HG02870 (cell line): ENCODE results near the gene TMEM182.
A peak's percentile ranks its signal among the peaks of the same experiment; 100 is the strongest.

ENCODE experiments used
- ATAC-seq: cut with Tn5 transposase; IDR thresholded peaks from one replicate; pipeline ENCODE4 v1.9.1; 2021; ENCODE audit warnings: mild to moderate bottlenecking, moderate library complexity; ENCODE audit not compliant: unreplicated experiment

The TMEM182 gene, protein sequence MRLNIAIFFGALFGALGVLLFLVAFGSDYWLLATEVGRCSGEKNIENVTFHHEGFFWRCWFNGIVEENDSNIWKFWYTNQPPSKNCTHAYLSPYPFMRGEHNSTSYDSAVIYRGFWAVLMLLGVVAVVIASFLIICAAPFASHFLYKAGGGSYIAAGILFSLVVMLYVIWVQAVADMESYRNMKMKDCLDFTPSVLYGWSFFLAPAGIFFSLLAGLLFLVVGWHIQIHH

DNA sequence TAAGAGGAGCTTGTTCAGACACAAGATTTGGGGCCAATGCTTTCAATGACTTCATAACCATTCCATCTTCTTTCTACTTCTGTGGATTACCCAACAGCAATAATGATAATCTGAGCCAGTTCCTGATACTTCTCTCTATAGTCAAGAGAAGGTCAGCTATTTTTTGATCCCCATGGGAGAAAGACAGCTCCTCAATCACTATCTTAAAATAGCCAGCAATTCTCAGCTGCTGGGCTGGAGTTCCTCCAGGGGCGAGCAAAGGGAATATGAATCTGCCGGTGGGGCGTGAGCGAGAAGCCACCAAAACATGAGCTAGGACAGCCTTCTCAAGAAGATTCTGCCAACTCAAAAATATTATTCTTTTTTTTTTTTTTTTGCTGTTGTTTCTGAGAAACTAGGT lies at the start of gene TMEM182:
TSS of gene TMEM182 (plus strand) at position 269 of the 400 bp plus-strand sequence. CDS start 187 bp downstream, outside the sequence.
- ATAC-seq: no peak

- no peak for ATAC-seq
These were observed 44.4 kb upstream of the TMEM182 start for GRCh38 chr2:102717308-102718018.

DNA sequence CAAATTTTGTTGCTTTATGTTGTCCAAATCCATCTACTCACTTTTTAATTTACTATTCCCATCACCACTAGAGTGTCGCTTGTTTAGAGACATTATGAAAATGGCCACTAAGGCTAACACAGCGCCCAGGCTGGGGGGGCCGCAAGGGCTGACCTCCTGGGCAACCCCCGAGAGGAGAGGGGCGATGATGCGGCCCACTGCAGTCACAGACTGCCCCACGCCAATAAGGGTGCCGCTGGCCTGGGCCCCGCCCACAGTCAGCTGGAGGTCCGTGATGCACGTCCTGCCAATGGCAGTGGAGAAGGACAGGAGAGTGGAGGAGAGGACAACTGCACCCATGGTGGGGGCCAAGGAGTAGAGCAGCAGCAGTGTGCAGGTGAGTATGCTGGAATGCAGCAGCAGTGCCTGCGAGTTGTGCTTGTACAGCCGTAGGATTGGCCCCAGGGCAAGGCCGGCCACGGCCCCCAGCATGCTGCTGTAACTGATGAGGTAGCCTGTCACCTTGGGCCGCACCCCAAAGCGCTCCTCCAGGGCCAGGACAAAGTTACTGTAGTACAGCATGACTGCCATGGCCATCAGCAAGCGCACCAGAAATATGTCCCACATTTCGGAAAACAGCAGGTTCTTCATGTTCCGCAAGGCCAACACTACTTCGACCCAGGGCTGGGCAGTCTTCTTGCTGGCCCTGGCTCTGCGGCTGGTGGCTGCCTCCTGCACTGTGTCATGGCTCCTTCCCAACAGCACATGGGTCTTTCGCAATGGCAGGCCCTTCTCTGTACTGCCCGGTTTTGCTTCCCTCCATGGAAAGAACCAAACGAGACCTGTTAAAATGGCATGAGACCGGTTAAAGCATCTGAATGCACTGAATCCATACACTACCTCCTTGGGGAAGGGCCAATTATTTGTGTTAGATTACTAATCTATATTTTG lies 43.2 kb upstream of the TMEM182 start:
- ATAC-seq: no peak

DNA sequence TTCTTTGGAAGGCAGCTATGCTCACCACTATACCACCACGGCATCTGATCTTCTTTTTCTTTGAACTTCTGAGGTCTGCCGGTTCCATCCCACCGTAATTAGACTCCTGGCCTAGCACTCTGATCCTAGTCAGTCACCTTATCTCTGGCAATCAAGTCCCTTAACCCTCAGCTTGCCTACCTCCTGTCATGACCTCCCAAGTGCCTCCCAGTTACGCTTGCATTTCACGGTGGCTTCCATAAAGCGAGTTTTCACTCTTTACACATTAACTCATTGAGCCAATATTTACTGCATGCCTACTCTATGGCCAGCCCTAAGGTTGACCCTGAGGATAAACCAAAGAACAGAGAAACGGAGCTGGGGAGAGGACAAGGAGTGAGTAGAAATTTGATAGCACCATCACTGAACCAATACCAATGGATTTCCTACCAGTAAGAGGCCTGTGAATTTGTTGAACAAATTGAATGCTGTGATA lies 37.8 kb upstream of the TMEM182 start:
- no peak for ATAC-seq

GRCh38 chr2:102724553-102724952 lies 37.3 kb upstream of the TMEM182 start:
- ATAC-seq: no peak

GRCh38 chr2:102726128-102727087 lies 35.4 kb upstream of the TMEM182 start:
- no peak for ATAC-seq

- no peak for ATAC-seq
These were observed 26.3 kb upstream of the TMEM182 start for GRCh38 chr2:102735416-102736109.

DNA sequence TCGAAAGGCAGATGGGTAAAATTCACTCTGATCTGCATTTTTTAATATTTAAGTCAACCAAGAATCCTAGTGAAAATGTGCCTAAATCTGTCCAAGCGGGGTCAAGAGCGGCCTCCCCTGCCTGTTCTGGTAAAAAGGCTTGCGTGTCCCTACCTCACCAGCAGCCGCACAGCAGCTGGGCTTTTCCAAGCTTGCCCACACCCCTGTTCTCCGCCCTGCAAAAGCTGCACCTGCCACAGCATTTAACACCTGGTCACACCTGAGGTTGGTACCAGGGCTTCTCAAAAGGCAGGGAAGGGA lies 25.8 kb upstream of the TMEM182 start:
- ATAC-seq: peak; percentile 13

DNA sequence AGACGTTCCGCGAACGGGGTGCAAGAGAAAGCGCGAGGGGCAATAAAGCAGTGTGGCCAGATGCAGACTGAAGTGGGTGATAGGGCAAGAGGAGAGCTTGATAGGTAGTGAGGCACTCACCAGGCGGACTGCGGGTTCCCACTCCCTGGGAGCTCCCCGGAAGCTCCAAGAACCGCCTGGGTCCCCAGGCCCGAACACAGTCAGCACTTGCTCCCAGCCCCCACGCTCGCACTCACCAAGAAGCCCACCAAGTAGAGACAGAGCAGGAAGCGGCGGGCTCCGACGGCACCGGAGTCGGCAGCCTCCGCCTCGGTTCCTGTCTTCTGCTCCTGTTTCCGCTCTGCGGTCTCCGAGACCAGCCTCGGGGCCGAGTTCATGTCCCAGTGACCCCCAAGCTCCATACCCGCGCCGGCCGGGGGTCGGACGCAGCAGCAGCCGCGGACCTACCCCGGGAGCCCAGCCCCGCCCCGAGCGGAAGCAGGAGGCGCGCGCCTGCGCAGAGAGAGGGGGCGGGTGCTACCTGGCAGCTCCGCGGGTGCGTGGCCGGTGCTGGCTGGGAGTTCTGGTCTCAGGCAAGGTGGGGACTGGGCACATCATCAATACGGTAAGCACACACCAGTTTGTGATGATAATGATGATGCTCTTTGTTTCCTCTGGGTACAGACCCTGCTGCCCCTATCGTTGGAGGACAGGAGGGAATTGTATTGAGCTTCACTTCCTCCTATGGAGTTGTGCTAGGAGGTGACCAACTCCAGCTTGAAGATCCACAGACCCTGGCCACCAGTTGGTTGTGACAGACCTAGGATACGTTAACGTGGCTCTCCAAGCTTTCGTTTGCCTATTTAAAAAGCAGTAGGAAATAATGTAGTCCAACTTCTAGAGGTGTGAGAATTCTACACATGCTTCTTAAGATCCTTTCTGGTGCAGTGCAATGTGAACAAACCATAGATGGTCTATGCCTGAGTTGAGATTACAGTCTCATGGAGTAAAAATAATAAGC lies 25.1 kb upstream of the TMEM182 start:
- peak; percentile 81 for ATAC-seq

DNA sequence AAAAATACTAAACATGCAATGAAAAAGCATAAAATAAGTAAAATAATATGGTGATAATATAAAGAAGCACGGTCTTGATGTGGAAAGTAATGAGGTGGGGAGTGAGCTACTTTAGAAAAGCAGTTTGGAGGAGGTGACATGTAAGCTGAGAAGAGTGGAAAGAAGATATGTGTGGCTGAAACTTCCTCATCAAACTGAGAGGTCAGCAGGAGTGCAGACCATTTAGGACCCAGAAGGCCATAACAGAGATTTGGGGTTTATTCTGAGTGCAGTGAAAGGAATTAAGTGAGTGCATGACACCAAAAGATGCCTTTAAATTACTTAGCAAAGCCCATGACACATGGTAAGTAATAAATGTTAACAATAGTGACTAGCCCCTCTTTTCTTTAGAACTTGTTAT lies 24.4 kb upstream of the TMEM182 start:
- ATAC-seq: peak; percentile 67

DNA sequence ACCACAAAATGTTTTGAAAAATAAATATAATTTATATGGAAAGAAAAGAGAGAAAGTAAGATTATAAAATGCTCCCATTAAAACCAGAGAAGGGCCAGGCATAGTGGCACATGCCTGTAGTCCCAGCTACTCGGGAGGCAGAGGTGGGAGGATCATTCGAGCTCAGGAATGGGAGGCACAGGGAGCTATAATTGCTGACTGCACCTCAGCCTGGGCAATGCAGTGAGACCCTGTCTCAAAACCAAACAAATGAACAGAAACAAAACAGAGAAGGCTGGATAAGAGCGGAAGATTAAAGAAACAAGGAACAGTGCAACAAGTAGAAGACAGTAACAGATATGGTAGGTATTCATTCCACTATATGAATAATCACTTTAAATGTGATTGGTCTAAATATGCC lies 18.6 kb upstream of the TMEM182 start:
- ATAC-seq: no peak

- ATAC-seq: no peak
These were observed 13.7 kb upstream of the TMEM182 start for GRCh38 chr2:102748107-102748506.

DNA sequence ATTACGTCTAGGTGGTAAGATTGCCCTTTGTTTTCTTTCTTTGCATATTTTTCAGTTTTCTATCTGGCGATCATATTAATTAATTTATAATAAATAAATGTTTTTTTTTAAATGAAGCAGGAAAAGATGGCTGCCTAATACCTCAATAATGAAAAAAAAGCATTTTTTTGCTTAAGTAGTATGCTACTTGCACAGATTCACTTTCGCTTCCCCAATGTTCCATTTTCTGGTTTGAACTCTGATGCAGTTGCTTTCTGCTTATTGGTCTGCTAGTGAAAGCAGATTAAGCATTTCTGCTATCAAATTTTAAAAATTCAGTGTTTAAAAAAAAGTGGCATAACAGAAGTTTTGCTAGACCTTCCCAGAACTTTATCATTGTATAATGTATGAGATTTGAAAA lies 11.9 kb upstream of the TMEM182 start:
- peak; percentile 84 for ATAC-seq

GRCh38 chr2:102753563-102754159 lies 8.2 kb upstream of the TMEM182 start:
- ATAC-seq: no peak

GRCh38 chr2:102754456-102755145 lies 7.2 kb upstream of the TMEM182 start:
- no peak for ATAC-seq

DNA sequence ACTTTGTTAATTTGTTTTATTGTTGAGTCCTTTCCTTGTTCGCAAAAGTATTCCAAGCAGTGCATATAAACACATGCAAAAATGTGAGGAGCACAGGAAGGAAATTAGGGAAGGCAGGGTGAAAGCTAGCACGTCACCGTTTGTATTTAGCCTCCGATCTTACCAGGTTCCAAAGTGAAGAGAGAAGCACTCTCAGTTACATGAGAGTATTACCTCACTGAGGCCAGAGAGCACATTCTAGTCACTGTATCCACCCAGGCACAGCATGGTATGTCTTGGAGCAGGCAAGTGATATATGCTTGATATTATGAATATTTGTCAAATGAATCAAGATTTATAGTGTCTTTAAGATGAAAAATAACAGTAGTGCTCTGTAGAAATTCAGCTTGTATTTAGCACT lies 6.5 kb upstream of the TMEM182 start:
- no peak for ATAC-seq

GRCh38 chr2:102758439-102758838 lies 3.4 kb upstream of the TMEM182 start:
- no peak for ATAC-seq

DNA sequence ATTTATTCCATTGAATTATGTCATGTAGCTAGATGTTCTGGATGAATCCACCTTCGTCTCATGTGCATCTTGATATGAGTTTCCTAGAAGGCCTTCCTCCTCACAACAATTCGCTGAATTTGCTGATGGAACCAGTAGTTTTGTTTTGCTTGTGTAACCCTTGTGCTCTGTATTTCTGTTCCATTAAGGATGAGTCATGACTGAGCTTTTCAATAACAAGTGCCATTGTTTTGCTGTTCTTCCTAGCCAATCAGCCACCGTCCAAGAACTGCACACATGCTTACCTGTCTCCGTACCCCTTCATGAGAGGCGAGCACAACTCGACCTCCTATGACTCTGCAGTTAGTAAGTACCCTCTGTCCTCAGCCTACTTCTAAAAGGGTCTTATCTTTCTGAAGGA lies 2.3 kb downstream of the TMEM182 start:
- ATAC-seq: no peak
